ENCODE measurements around the gene ZNF211.
A peak's percentile ranks its signal among the peaks of the same experiment; 100 is the strongest.

ZNF211 gene

DNA sequence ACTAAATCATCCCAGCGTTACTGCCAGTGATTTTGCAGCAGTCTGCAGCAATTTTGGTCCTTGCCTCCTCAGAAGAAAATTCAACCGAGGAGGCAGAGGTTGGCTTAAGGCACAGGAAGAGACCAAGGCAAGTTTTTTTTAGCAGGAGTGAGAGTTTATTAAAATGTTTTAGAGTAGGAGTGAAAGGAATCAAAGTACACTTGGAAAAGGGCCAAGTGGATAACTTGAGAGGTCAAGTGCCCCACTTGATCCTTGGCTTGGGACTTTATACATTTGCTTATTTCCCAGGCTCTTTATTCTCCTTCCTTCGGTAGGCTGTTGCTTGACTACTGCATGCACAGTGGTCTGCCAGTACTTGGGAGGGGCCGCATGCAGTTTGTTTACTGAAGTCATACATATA, 21.9 kb upstream of the ZNF211 start:
- no peak for DNase-seq (ENCODE audit: low spot score)

DNA sequence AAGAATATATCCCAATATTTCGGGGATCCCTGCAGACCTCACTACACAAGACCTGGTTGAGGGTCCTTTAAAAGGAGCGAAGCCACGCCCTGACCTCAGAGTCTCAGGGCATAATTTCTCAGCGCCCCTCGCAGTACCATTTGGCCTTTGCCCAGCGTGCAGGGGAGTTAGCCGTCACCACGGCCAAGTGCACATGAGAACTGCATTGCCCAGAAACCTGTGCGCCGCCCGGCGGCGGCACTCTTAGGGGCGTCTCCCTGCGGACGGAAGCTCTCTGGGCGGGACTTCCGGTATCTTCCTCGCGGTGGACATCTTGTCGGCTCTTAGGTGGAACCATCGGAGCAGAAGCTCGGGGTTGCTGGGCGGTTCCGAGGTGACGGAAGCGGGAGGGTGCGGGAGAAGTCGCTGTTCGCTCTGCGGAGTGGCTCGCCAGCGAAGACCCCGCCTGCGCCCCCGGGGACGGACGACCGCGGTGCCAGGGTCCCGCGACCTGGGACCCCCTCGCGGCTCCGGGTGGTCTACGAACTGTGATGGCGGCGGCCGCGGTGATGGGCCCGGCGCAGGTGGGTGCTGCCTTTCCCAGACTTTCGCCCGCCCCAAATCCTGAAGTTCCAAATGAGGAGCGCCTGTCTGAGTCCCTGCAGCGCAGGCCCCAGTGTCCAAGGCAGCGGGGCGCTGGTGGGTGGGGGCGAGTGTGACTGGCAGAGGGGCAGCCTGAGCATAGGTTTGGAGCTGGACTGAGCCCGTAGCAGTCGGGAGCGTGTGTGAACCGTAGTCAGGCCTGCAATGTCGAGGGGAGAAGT, 18.8 kb upstream of the ZNF211 start, which contains the start of gene ZNF134:
Gene ZNF134 (plus strand): TSS at position 302 of the 803 bp plus-strand sequence. CDS start 5,227 bp downstream, outside the sequence.
- DNase-seq (ENCODE audit: low spot score), result peak; percentile 96
- TF ChIP-seq CTCF (IDR thresholded peaks at IDR 0.05; ENCODE audit: extremely low read depth, missing control alignments), result no peak

More for the DNA sequence above, 21.9 kb upstream of the ZNF211 start:
- TF ChIP-seq CTCF (IDR thresholded peaks at IDR 0.05; ENCODE audit: extremely low read depth, missing control alignments), result no peak

- no peak for TF ChIP-seq CTCF (IDR thresholded peaks at IDR 0.05; ENCODE audit: extremely low read depth, missing control alignments)
- DNase-seq (ENCODE audit: low spot score), result no peak
Measured at GRCh38 chr19:57615346-57615745, 17.6 kb upstream of the ZNF211 start.

DNA sequence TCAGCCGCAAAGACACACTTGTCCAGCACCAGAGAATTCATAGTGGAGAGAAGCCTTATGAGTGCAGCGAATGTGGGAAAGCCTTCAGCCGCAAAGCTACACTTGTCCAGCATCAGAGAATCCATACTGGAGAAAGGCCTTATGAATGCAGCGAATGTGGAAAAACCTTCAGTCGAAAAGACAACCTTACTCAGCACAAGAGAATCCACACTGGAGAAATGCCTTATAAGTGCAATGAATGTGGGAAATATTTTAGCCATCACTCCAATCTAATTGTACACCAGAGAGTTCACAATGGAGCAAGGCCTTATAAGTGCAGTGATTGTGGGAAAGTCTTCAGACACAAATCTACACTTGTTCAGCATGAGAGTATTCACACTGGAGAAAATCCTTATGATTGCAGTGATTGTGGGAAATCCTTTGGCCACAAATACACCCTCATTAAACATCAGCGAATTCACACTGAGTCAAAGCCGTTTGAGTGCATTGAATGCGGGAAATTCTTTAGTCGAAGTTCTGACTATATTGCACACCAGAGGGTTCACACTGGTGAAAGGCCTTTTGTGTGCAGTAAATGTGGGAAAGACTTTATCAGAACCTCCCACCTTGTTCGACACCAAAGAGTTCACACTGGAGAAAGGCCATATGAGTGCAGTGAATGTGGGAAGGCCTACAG, 12.2 kb upstream of the ZNF211 start:
- no peak for TF ChIP-seq CTCF (IDR thresholded peaks at IDR 0.05; ENCODE audit: extremely low read depth, missing control alignments)
- DNase-seq (ENCODE audit: low spot score), result no peak

DNA sequence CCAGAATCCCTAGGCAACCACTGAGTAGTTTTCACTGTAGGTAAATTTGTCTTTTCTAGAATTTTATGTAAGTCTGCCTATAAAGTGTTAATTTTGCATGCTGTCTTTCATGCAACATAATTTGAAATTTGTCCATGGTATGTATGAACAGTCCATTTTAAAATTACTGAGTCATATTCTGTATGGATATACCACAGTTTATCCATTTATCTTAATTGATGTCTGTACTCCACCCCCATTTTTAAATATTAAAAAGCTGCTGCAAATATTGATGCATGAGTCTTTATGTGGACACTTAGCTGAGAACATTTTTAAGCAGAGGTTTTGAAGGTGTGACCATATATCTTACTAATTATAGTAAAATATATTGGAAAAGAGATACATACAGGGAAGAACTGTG, 9.9 kb upstream of the ZNF211 start:
- no peak for TF ChIP-seq CTCF (IDR thresholded peaks at IDR 0.05; ENCODE audit: extremely low read depth, missing control alignments)
- DNase-seq (ENCODE audit: low spot score), result no peak

DNA sequence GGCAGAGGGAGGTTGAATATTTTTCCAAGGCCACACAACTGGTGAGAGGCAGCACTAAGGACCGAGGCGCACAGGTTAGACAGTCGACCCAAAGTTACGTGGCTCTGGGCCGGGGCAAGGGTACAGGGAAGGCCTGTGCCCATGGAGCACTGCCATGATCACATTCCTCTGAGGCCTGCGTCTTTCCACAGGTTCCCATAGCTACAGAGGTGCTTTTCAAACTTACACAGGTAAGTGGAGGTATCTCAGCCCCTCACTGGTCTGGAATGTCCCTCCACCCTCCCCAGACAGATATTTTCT, 814 bp downstream of the ZNF211 start:
- no peak for DNase-seq (ENCODE audit: low spot score)

More for the DNA sequence above, 814 bp downstream of the ZNF211 start:
- no peak for TF ChIP-seq CTCF (IDR thresholded peaks at IDR 0.05; ENCODE audit: extremely low read depth, missing control alignments)
